ENCODE data around the gene THSD8. TPM values are rescaled to one million over a fixed set of nuclear protein-coding genes. Genes with fewer than 3 reads are reported as not detected.

Gene THSD8
- polyA plus RNA-seq (2013, experiment 1 of 2; ENCODE audit: insufficient read length): 14.9 TPM
- polyA plus RNA-seq (2013, experiment 2 of 2; ENCODE audit: insufficient read length): 3.9 TPM

- DNase-seq: peak; percentile 64
Measured at GRCh38 chr19:12801466-12802266, at the start of gene THSD8, which contains the start of gene PRDX2. Gene THSD8, plus strand, starts transcription at chr19:12802069. Its CDS starts 3 bp downstream, at chr19:12802072. Gene PRDX2, minus strand, starts transcription at chr19:12801800. Its CDS starts 539 bp downstream, at chr19:12801261.

DNA sequence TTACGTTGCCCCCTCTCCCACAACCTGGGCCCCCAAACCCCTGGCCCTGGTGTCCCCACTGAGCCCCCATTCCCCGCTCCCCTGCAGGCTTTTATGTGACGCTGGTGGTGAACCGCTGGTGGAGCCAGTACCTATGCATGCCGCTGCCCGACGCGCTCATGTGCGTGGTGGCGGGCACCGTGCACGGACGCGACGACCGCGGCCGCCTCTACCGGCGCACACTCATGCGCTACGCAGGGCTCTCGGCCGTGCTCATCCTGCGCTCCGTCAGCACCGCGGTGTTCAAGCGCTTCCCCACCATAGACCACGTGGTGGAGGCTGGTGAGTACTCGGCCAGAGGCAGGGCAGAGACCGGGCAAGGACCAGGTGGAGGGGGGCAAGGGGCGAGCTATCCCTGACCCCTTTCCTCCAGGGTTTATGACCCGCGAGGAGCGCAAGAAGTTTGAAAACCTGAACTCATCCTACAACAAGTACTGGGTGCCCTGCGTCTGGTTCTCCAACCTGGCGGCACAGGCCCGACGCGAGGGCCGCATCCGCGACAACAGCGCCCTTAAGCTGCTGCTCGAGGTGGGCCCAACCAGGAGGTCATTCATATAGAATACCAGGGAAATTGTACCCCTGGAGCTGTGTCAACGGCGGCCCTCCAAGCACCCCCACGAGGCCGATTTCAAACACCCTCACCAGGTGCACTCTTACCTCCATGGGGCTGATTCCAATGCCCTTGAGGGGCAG, 47.2 kb upstream of the THSD8 start:
- DNase-seq: no peak

GRCh38 chr19:12756150-12756883, 45.6 kb upstream of the THSD8 start:
- no peak for DNase-seq

GRCh38 chr19:12757544-12758274, 44.2 kb upstream of the THSD8 start:
- DNase-seq: peak; percentile 67

DNA sequence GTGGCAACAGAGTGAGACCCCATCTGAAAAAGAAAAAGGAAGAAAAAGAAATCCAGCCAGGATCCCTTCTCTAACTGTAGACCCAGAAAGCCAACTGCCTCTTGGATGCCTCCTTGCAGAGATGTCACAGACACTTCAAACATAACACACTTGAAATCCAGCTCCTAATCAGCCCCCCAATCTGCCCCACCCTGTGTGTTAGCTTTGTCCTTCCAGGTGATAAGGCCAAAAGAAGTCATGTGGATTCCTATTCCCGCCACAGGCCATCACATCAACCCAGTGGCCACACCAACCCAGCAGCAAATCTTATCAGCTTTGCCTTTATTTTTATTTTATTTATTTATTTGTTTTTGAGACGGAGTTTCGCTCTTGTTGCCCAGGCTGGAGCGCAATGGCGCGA, 42.2 kb upstream of the THSD8 start:
- no peak for DNase-seq

DNA sequence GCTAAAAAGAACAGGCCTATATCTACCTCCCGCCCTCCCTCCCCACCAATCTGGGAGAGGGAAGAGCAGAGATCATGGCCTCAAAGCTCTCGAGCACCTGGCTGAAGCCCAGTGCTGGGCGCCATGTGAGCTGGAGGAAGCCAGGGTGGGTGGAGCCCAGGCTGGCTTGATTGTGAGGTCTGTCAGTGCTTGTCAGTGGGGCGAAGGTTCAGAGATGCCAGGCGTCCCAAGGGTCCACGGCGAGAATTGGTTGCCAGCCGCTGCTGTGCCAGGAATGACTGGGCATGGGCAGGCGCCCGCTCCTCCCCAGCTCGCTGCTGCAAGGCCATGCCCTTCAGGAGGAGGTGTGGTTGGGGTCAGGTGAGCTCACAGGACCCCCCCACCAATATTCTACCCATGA, 38.8 kb upstream of the THSD8 start:
- DNase-seq: no peak

DNA sequence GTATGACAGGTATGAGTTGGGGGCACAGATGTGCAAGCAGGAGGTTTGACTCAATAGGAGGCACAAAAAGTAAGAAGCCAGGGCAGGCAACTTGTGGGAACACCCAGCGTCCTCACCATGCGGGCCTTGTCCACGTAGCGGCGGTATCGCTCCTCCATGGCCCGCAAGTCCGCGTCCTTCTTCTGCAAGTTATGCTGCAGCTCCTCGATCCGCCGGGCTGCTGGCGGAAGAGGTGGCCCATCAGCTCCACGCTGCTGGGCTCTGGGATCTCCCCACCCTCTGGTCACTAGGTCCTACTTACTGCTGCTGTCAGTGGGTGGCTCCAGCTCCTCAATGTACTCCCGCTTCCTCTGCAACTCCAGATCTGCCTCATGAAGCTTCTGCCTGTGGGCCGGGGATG, 37.2 kb upstream of the THSD8 start:
- no peak for DNase-seq

GRCh38 chr19:12766051-12766521, 35.8 kb upstream of the THSD8 start:
- DNase-seq: no peak

DNA sequence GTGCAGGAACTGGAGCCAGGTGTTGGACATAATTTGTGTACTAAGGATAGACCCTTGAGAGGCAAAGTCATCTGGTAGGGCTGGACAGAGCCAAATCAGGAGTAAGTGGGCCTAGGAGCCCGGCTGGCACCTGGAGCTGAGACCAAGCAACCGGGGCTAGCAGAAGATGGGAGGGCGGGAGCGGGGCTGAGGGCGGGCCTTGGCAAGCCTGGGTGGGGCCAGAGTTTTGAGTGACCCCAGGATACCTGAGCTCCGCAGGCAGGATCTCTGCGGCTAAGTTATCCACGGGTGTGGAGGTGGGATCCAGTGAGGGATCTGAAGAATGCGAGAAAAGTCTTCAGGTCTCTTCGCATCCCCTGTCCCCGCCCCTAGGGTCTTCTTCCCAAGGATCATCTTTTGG, 34.7 kb upstream of the THSD8 start:
- DNase-seq: no peak

DNA sequence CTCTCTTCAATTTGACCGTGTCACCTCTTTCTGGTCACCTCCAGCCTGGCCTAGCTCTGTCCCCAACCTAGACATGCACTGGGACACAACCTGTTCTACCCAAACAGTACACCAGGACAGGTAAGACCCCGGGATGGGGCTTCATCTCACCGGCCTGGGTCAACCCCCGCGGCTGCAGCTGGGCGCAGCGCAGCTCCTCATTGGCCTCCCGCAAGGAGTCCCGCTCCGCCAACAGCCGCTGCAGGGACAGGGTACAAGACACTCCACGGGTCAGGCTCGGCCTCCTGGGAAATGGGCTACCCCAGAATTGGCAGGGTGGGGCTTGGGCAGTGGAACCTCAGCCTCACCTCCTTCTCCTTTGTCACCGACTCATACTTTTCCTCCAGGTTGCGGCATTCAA, 34.2 kb upstream of the THSD8 start:
- no peak for DNase-seq

- no peak for DNase-seq
Measured at GRCh38 chr19:12769689-12770088, 32.2 kb upstream of the THSD8 start.

DNA sequence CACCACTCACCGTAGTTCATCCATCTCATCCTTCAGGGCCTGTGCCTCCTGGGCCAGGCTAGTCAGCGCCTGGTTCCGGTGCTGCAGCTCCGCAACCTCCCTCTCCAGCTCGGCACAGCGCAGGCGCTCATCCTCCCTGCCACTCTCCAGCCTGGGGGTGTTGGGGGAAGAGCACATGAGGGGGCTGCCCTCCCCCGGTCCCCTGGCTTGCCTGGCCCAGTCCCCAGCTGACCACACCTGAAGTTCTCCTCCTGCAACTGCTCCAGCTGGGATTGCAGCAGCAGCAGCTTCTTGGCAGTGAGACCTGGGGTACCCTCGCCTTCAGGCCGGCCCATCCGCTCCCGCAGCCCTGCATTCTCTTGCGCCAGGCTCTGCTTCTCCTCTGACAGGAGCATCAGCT, 30.9 kb upstream of the THSD8 start:
- DNase-seq: no peak

GRCh38 chr19:12772323-12772722, 29.5 kb upstream of the THSD8 start:
- DNase-seq: no peak

DNA sequence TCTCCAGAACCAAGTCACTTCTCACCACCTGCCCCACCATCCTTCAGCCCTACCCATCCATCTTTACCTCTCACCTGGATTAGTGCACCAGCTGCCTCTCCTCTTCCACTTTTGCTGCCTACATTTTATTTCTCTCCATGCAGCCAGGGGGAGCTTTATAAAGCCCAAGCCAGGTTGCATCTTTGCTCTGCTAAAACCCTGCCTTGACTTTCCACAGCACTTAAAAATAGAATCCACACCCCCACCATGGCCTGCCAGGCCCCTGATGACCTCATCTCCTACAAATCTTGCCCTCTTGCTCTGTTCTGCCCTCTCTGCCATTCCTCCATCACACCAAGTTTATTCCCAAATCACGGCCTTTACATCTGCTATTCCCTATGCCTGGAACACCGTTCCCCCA, 28.3 kb upstream of the THSD8 start:
- DNase-seq: peak; percentile 68

- DNase-seq: no peak
Measured at GRCh38 chr19:12774588-12775555, 27.0 kb upstream of the THSD8 start, which contains the start of gene HOOK2. Gene HOOK2, minus strand, starts transcription at chr19:12775552. Its CDS starts 103 bp downstream, at chr19:12775449.

GRCh38 chr19:12777217-12778016, 24.5 kb upstream of the THSD8 start:
- DNase-seq: peak; percentile 81

DNA sequence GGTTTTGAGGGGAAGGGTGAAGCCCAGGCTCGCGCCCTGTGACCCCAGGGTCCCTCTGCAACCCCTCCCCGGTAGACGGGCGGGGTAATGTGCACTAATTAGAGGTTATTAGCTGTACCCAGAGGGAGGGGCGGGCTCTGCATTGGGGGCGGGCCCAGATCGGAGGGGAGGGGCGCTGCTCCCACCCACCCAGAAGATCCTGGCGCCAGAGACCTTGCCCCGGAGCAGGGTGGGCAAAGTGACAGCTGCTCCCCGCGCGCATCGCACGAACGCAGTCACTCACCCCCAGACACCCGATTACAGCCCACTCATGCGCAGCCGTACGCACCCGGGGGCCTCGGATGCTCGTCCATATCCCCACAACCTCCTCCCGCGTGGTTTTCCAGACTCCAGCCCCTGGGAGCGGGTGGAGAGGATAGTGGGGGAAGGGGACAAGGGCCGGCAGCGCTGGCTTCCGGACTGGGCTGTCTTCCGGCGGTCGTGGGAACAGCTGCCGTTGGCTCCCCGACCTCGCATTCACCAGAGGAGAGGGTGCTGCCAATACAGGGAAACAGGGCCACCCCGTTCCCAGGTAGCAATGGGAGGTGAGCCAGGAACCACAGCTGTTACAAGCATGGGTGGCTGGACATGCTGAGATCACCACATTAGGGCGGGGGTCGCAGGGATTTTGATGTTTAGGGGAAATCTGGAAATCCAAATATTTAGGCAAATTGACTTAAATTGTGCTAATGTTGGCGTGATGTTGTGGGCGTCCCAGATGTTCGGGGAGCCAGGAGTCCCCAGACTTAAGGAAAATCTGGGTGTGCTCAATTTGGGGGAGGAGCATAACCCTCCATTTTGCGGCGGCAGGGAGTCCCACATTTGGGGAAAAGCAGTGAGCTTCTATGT, 23.6 kb upstream of the THSD8 start:
- peak; percentile 84 for DNase-seq

DNA sequence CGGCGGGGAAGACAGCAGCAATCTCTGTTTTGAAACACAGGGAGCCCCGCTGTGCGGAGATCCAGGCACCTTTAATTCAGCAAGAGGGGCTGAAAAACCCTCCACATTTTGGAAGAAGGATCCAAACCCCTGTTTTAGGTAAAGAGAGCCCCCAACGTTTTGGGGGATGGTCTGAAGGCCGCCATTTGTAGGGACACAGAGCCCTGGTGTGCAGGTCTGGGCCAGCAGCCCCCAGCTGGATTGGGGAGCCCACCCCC, 23.0 kb upstream of the THSD8 start:
- no peak for DNase-seq

All from fibroblast of skin of back (primary cell).